ENCODE results near the gene ALOX5AP.

- no peak for TF ChIP-seq POLR2A (IDR thresholded peaks at IDR 0.05; ENCODE audit: low read length)
- TF ChIP-seq GATA1 (IDR thresholded peaks at IDR 0.05; ENCODE audit: low read depth, low read length): no peak
Observed at GRCh38 chr13:30738526-30739236, 3.3 kb downstream of the ALOX5AP start.
